ENCODE results near the gene ROBO2.

Gene ROBO2

GRCh38 chr3:77601823-77602415 lies 562.0 kb downstream of the ROBO2 start:
- POLR2A ChIA-PET, result no interaction called here
- TF ChIP-seq TARDBP (IDR thresholded peaks at IDR 0.05), result no peak
- no peak for TF ChIP-seq FOXK2 (IDR thresholded peaks at IDR 0.05)
- no peak for TF ChIP-seq PKNOX1 (IDR thresholded peaks at IDR 0.05)
- TF ChIP-seq FOXA1 (IDR thresholded peaks at IDR 0.05), result no peak

GRCh38 chr3:77602722-77603121 lies 562.8 kb downstream of the ROBO2 start:
- no peak for DNase-seq (ENCODE audit: extremely low spot score)
- ChIA-PET POLR2A (no interaction called here), CTCF (no interaction called here)
- TF ChIP-seq CTBP1 (IDR thresholded peaks at IDR 0.05; ENCODE audit: borderline replicate concordance) (no peak), SUZ12 (IDR thresholded peaks at IDR 0.05) (no peak)

More at GRCh38 chr3:77601823-77602415, 562.0 kb downstream of the ROBO2 start:
- CTCF ChIA-PET, result no interaction called here
- DNase-seq (ENCODE audit: extremely low spot score), result no peak

GRCh38 chr3:77605308-77605707 lies 565.4 kb downstream of the ROBO2 start:
- POLR2A ChIA-PET, result no interaction called here
- DNase-seq (ENCODE audit: extremely low spot score), result no peak
- no peak for TF ChIP-seq FOXK2 (IDR thresholded peaks at IDR 0.05)
- no peak for TF ChIP-seq PKNOX1 (IDR thresholded peaks at IDR 0.05)
- TF ChIP-seq BHLHE40 (IDR thresholded peaks at IDR 0.05; ENCODE audit: borderline replicate concordance), result no peak
- no peak for TF ChIP-seq L3MBTL2 (conservative IDR thresholded peaks at IDR 0.05)
- no peak for TF ChIP-seq ARNT (IDR thresholded peaks at IDR 0.05)
- no peak for TF ChIP-seq FOXM1 (IDR thresholded peaks at IDR 0.05; ENCODE audit: borderline replicate concordance)
- no peak for TF ChIP-seq FOXA1 (IDR thresholded peaks at IDR 0.05)
- TF ChIP-seq ZNF384 (IDR thresholded peaks at IDR 0.05), result no peak
- TF ChIP-seq SUZ12 (IDR thresholded peaks at IDR 0.05), result no peak
- TF ChIP-seq LEF1 (IDR thresholded peaks at IDR 0.05; ENCODE audit: borderline replicate concordance), result no peak
- TF ChIP-seq NFRKB (IDR thresholded peaks at IDR 0.05), result no peak
- TF ChIP-seq CTBP1 (IDR thresholded peaks at IDR 0.05; ENCODE audit: borderline replicate concordance), result no peak
- CTCF ChIA-PET, result no interaction called here

GRCh38 chr3:77605865-77606264 lies 566.0 kb downstream of the ROBO2 start:
- CTCF ChIA-PET, result no interaction called here
- no peak for TF ChIP-seq SP1 (IDR thresholded peaks at IDR 0.05)
- no peak for TF ChIP-seq ZNF384 (IDR thresholded peaks at IDR 0.05)
- no peak for TF ChIP-seq FOXK2 (IDR thresholded peaks at IDR 0.05)
- no peak for TF ChIP-seq FOXA1 (IDR thresholded peaks at IDR 0.05)
- no peak for TF ChIP-seq FOXM1 (IDR thresholded peaks at IDR 0.05; ENCODE audit: borderline replicate concordance)
- POLR2A ChIA-PET, result no interaction called here
- DNase-seq (ENCODE audit: extremely low spot score), result no peak

GRCh38 chr3:77606372-77606771 lies 566.5 kb downstream of the ROBO2 start:
- DNase-seq (ENCODE audit: extremely low spot score), result no peak
- ChIA-PET POLR2A (no interaction called here), CTCF (no interaction called here)
- TF ChIP-seq FOXK2 (IDR thresholded peaks at IDR 0.05) (no peak), L3MBTL2 (conservative IDR thresholded peaks at IDR 0.05) (no peak), ELF4 (IDR thresholded peaks at IDR 0.05) (no peak), ARNT (IDR thresholded peaks at IDR 0.05) (no peak), SUZ12 (IDR thresholded peaks at IDR 0.05) (no peak), TARDBP (IDR thresholded peaks at IDR 0.05) (no peak)

- ChIA-PET POLR2A (no interaction called here), CTCF (no interaction called here)
- TF ChIP-seq NFRKB (IDR thresholded peaks at IDR 0.05), result no peak
- TF ChIP-seq ZNF384 (IDR thresholded peaks at IDR 0.05), result no peak
- TF ChIP-seq SUZ12 (IDR thresholded peaks at IDR 0.05), result no peak
- no peak for TF ChIP-seq LEF1 (IDR thresholded peaks at IDR 0.05; ENCODE audit: borderline replicate concordance)
- TF ChIP-seq ELF4 (IDR thresholded peaks at IDR 0.05), result no peak
- TF ChIP-seq FOXK2 (IDR thresholded peaks at IDR 0.05), result no peak
- no peak for TF ChIP-seq ARNT (IDR thresholded peaks at IDR 0.05)
- TF ChIP-seq FOXM1 (IDR thresholded peaks at IDR 0.05; ENCODE audit: borderline replicate concordance), result no peak
- TF ChIP-seq FOXA1 (IDR thresholded peaks at IDR 0.05), result no peak
- no peak for DNase-seq (ENCODE audit: extremely low spot score)
Measured at GRCh38 chr3:77618686-77619085, 578.8 kb downstream of the ROBO2 start.

- TF ChIP-seq FOXM1 (IDR thresholded peaks at IDR 0.05; ENCODE audit: borderline replicate concordance) (no peak), L3MBTL2 (conservative IDR thresholded peaks at IDR 0.05) (no peak), ELF4 (IDR thresholded peaks at IDR 0.05) (no peak), LEF1 (IDR thresholded peaks at IDR 0.05; ENCODE audit: borderline replicate concordance) (no peak), SP1 (IDR thresholded peaks at IDR 0.05) (no peak), PKNOX1 (IDR thresholded peaks at IDR 0.05) (no peak), NFRKB (IDR thresholded peaks at IDR 0.05) (no peak), HDGF (IDR thresholded peaks at IDR 0.05; ENCODE audit: borderline replicate concordance) (no peak), FOXK2 (IDR thresholded peaks at IDR 0.05) (no peak)
- DNase-seq (ENCODE audit: extremely low spot score), result no peak
- POLR2A ChIA-PET, result no interaction called here
- CTCF ChIA-PET, result no interaction called here
Measured at GRCh38 chr3:77620009-77620408, 580.1 kb downstream of the ROBO2 start.

GRCh38 chr3:77623500-77623899 lies 583.6 kb downstream of the ROBO2 start:
- ChIA-PET CTCF (no interaction called here), POLR2A (no interaction called here)
- TF ChIP-seq PKNOX1 (IDR thresholded peaks at IDR 0.05), result no peak
- TF ChIP-seq SP1 (IDR thresholded peaks at IDR 0.05), result no peak
- no peak for TF ChIP-seq FOXA1 (IDR thresholded peaks at IDR 0.05)
- no peak for TF ChIP-seq CTBP1 (IDR thresholded peaks at IDR 0.05; ENCODE audit: borderline replicate concordance)
- no peak for TF ChIP-seq FOXM1 (IDR thresholded peaks at IDR 0.05; ENCODE audit: borderline replicate concordance)
- TF ChIP-seq ZNF384 (IDR thresholded peaks at IDR 0.05), result no peak
- TF ChIP-seq NFRKB (IDR thresholded peaks at IDR 0.05), result no peak
- no peak for TF ChIP-seq TARDBP (IDR thresholded peaks at IDR 0.05)
- no peak for TF ChIP-seq LEF1 (IDR thresholded peaks at IDR 0.05; ENCODE audit: borderline replicate concordance)
- no peak for TF ChIP-seq FOXK2 (IDR thresholded peaks at IDR 0.05)
- no peak for TF ChIP-seq HDGF (IDR thresholded peaks at IDR 0.05; ENCODE audit: borderline replicate concordance)
- TF ChIP-seq ARNT (IDR thresholded peaks at IDR 0.05), result no peak
- no peak for TF ChIP-seq BHLHE40 (IDR thresholded peaks at IDR 0.05; ENCODE audit: borderline replicate concordance)
- no peak for TF ChIP-seq L3MBTL2 (conservative IDR thresholded peaks at IDR 0.05)
- TF ChIP-seq SUZ12 (IDR thresholded peaks at IDR 0.05), result no peak
- no peak for TF ChIP-seq ELF4 (IDR thresholded peaks at IDR 0.05)
- DNase-seq (ENCODE audit: extremely low spot score), result no peak

Measured in HEK293T (cell line).